ENCODE results near the gene ECEL1.

ECEL1 gene

DNA sequence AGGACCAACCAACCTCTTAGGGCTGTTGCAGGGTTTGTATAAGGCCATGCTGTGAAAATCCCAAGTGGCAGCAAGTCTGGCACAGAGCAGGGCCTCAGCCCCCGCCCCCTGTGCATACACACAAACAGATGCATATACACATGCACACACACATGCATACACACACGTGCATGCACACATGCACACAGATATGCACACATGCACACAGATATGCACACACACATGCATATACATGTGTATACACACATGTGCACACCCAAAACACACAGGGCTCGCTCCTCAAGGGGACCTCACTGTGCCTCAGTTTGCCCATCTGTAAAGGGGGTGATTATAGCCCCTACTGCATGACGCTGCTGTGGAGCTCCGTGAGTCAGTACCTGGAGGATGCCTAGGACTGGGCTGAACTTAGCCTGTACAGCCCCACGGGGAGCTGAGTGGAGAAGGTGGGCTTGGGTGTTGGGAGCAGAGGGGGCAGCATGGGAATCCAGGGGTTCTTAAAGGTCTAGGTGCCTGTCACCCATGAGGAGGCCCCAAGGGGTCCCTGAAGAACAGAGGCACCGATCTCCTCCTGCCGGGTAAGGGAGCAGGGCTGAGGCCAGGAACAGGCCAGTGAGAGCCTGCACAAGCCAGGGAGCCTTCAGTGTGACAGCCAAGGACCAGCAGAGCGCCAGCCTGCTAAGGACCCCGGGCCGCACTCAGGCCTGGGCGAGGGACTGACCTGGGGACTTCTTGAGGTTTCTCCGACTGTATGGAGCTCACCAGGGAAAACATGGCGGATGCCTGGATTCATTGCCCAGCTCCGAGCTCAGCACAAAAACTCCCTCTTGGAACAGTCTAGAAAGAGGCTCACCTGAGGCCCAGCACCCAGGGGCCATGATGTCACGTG lies 55.7 kb downstream of the ECEL1 start:
- Histone ChIP-seq H2AFZ (ENCODE audit: low read length, unreplicated experiment) (no peak overlapping the region), H3K27ac (ENCODE audit: low read depth, low read length) (no peak overlapping the region), H3K36me3 (ENCODE audit: insufficient read depth, low read length) (no peaks in the 10 kb centered on the region), H3K4me1 (ENCODE audit: control insufficient read depth, insufficient read depth, low read length, unreplicated experiment) (no peaks in the 10 kb centered on the region), H3K27me3 (ENCODE audit: insufficient read depth, low read length) (no peaks in the 10 kb centered on the region), H3K79me2 (ENCODE audit: control insufficient read depth, insufficient read depth, low read length, unreplicated experiment) (no peaks in the 10 kb centered on the region), H3K4me3 (ENCODE audit: low read depth, low read length) (no peak overlapping the region)

All from ACC112 (cell line).